Nucleus accumbens (tissue), 56 donors: ENCODE results near the gene TMEM240.
"Not testable (repeated sequence)": the region's sequence is repeated elsewhere in the genome, so short reads cannot be mapped to it uniquely, and the experiment has no call there.

Source experiments
- DNase-seq, 56 donors: peaks; one replicate each; lab custom pipeline; 2025; lab: John Stamatoyannopoulos, UW

TMEM240 gene

GRCh38 chr1:1508775-1509464 is 31.5 kb downstream of the TMEM240 start:
- not testable (repeated sequence) for DNase-seq

- DNase-seq = no peak
These were observed 33.1 kb downstream of the TMEM240 start for GRCh38 chr1:1507305-1507704.

DNA sequence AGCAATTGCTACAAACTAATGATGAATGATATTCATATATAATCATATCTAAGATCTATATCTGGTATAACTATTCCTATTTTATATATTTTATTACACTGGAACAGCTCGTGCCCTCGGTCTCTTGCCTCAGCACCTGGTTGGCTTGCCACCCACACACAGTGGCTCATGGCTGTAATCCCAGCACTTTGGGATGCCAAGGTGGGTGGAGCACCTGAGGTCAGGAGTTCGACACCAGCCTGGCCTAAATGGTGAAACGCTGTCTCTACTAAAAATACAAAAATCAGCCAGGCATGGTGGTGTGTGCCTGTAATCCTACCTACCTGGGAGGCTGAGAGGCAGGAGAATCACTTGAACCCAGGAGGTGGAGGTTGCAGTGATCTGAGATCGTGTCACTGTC is 34.6 kb downstream of the TMEM240 start:
- DNase-seq = not testable (repeated sequence)

DNA sequence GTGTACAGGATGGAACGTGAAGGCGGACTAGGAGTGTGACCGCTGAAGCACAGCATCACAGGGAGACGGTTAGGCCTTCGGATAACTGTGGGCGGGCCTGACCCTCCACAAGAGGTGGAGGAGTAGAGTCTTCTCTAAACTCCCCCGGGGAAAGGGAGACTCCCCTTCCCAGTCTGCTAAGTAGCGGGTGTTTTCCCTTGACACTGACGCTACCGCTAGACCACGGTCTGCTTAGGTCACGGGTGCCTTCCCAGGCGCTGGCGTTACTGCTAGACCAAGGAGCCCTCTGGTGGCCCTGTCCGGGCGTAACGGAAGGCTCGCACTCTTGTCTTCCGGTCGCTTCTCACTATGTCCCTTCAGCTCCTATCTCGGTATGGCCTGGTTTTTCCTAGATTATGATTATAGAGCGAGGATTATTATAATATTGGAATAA is 35.0 kb downstream of the TMEM240 start:
- peak in 34 of 56 donors; percentile 1 to 53 (median 23) for DNase-seq

- DNase-seq = peak in 44 of 56 donors; percentile 2 to 67 (median 28)
These were observed 35.6 kb downstream of the TMEM240 start for GRCh38 chr1:1504777-1505365.

- not testable (repeated sequence) for DNase-seq
These were observed 44.9 kb downstream of the TMEM240 start for GRCh38 chr1:1495461-1495975.

DNA sequence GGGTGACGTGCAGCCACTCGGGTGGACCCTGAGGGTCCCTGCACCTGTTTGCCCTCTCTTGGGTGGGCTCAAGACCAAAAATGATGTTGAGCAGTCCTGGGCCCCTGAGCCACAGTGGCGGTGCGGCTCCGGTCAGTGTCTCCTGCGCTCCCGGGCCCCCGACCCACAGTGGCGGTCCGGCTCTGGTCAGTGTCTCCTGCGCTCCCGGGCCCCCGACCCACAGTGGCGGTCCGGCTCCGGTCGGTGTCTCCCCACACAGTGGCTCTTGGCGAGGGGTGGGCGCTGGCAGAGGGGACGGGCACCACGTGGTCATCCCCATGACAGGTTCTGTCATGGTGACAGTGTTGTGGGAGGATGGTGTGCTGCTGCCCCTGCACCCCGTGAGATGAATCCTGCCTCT is 46.1 kb downstream of the TMEM240 start:
- DNase-seq = not testable (repeated sequence)

GRCh38 chr1:1491601-1492000 is 48.8 kb downstream of the TMEM240 start:
- DNase-seq = no peak

GRCh38 chr1:1490633-1491230 is 49.7 kb downstream of the TMEM240 start:
- no peak for DNase-seq

- no peak for DNase-seq
These were observed 50.6 kb downstream of the TMEM240 start for GRCh38 chr1:1489861-1490260.

GRCh38 chr1:1489231-1489630 is 51.2 kb downstream of the TMEM240 start:
- no peak for DNase-seq

- no peak for DNase-seq
These were observed 52.7 kb downstream of the TMEM240 start for GRCh38 chr1:1487701-1488100.

DNA sequence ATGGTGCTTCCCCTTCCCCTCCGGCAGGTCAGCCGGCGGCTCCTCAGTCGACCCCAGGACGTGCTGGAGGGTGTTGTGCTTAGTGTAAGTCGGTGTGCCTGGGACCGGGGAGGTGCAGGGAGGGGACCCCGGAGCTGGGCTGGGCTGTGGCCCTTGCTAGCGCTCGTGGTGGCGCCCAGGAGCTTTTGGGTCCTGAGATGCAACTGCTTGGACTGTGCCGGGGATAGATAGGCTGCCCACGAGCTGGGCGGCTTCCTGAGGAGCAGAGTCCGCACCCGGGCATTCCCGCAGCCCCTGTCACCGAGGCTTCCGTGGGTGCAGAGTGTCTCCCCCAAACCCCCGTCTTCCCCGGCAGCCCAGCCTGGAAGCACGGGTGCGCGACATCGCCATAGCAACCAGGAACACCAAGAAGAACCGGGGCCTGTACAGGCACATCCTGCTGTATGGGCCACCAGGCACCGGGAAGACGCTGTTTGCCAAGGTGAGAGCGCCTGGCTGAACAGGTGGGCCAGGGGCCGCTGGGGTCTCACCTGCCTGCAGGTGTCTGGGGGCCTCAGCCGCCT is 54.6 kb downstream of the TMEM240 start:
- DNase-seq = not testable (repeated sequence)

GRCh38 chr1:1484976-1485750 is 55.3 kb downstream of the TMEM240 start:
- DNase-seq = not testable (repeated sequence)
